Transverse colon (tissue), 4 donors: Measurements from ENCODE around the gene TXNDC16.

Experiments used
- CTCF ChIP-seq, 5 experiments: fragments of 200-600 bp in 3 of 5; fragments of 450-650 bp in 2 of 5; sonication (generic) in 3 of 5; IDR thresholded peaks; 1 replicate in 2 of 5; 2 replicates in 3 of 5; pipeline ENCODE4 v1.5.1; 2016 to 2017; ENCODE audit warnings: antibody characterized with exemption in 5 of 5, inconsistent platforms in 3 of 5, mild to moderate bottlenecking in 2 of 5, moderate library complexity in 1 of 5
- EP300 ChIP-seq: sonication (generic); formaldehyde crosslinking; IDR thresholded peaks from one replicate; pipeline ENCODE4 v1.6.1; 2017; ENCODE audit warnings: antibody characterized with exemption, low read depth
- POLR2A ChIP-seq: fragments of 450-650 bp; IDR thresholded peaks from one replicate; pipeline ENCODE4 v1.6.1; 2016; ENCODE audit warnings: antibody characterized with exemption, mild to moderate bottlenecking, moderate library complexity
- POLR2AphosphoS5 ChIP-seq, 3 donors: sonication (generic); formaldehyde crosslinking; IDR thresholded peaks; one replicate each; pipeline ENCODE4 v1.6.1; 2016; ENCODE audit warnings: antibody characterized with exemption in 3 of 3

- TF ChIP-seq CTCF (IDR thresholded peaks at IDR 0.05) (no peak), POLR2A (no peak), EP300 (no peak), POLR2AphosphoS5 (IDR thresholded peaks at IDR 0.05) (no peak)
These were observed 93.6 kb downstream of the TXNDC16 start for GRCh38 chr14:52458721-52459085.
